OCI-LY3 (cell line): ENCODE data around the gene CA10.

Experiments used
- CTCF ChIP-seq: fragments of 200-600, 300-600 bp; sonication (generic); IDR thresholded peaks from 2 replicates; pipeline ENCODE4 v1.5.1; 2014; ENCODE audit warnings: antibody characterized with exemption, low read length, low read depth
- EZH2phosphoT487 ChIP-seq: fragments of 200-600 bp; shearing (Covaris generic); IDR thresholded peaks from 2 replicates; pipeline ENCODE4 v1.6.1; 2018; ENCODE audit warnings: antibody characterized with exemption, mixed run types, low read depth

GRCh38 chr17:52140601-52141000 lies 17.9 kb downstream of the CA10 start:
- TF ChIP-seq CTCF (no peak), EZH2phosphoT487 (no peak)
